ENCODE measurements around the gene BEGAIN.

Gene BEGAIN

GRCh38 chr14:100548295-100548655 lies 38.9 kb downstream of the BEGAIN start:
- ATAC-seq, result no peak

- ATAC-seq, result peak; percentile 19
Measured at GRCh38 chr14:100547633-100548294, 39.5 kb downstream of the BEGAIN start.

GRCh38 chr14:100546051-100546443 lies 41.2 kb downstream of the BEGAIN start:
- ATAC-seq, result peak; percentile 61 to 63

DNA sequence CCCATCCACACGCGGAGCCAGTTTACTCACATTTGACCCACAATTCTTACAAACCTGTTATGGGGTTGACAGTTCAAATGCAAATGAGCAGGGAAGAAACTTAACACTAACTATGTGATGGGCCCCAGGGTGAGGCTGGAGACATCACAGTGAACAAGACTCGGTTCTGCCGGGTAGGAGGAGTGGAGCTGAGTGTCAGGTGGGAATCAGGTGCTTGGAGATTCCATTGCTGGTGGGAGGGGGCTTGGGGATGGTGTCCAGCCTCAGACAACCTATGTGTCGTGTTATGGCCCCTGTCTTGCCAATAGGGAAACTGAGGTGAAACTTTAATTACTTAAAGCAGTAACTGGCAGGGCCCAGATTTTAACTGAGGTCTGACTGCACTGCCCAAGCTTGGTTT lies 41.9 kb downstream of the BEGAIN start:
- ATAC-seq, result no peak

GRCh38 chr14:100544506-100545141 lies 42.6 kb downstream of the BEGAIN start:
- ATAC-seq, result no peak

DNA sequence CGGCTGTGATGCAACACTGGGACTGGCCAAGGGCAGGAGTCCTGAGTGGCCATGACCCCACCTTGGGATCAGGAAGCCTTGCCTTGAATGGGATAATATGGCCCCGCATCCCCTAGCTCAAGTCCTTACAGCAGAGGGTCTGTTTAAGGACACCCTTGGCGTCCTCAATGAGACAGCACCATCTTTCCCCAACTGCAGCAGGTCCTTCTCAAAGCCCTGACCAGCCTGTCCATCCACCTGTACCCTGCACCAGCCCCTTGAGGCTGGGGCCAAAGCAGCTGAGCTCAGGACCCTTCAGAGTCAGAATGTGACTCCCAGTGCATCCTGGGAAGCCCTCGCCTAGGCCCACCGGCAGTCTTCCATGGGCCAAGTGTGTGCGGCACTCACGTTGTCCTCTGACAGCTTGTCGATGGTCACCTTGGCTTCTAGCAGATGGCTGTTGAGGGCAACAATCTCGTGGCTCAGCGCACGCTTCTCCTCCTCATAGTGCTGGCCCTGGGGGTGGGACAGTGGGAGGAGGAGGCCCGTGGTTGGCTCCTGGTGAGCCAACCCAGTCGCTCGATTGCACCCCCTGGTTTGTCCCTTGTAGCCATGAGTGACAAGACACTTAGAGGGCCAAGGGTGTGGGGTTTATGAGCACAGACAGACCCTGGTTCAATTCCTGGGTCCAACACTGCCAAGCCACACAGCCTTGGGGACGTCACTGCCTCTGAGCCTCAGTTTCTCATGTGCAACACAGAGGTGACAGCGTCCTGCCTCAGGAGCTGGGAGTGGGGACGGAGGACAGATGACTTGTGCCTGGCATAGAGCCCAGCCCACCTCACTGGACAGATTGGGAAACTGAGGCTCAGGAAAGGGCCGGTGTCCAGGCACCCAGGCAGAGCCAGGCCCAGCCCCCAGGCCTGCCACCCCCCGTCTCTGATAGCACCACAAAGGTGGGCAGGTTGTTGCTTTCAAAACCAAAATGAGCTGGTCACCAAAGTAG lies 43.5 kb downstream of the BEGAIN start:
- ATAC-seq, result no peak

GRCh38 chr14:100542619-100543205 lies 44.5 kb downstream of the BEGAIN start:
- ATAC-seq, result no peak

- no peak for ATAC-seq
Measured at GRCh38 chr14:100541621-100542560, 45.3 kb downstream of the BEGAIN start.

DNA sequence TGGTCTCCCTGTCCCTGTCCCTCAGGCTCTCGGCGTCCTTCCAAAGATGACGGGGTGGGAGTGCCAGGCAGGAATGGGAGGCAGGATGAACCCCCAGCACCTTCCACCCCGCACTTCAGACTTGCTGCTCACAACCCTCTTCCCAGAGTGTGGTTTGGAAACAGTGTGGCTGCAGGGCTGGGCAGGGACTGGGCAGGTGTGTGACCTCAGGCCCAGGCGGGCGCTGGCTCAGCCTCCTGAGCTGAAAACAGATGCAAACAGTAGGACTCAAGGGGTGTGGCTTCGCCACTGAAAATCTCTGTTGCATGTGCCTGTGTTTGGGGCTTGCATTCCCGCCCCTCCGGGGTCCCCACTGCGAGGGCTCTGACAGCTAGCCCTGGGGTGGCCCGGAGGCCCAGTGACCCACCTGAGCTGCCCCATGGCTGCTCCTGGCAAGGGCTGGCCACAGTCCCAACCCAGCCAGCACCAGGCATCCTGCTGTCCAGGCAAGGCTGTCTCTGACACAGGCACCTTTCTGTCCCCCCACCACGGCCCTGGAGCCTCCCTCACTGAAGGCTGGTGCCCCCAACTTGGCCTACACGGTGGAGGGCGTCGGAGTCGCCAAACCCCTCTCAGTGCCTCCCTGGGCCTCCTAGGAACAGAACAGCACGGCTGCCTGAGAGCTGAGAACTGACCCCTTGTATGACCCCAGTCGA lies 46.1 kb downstream of the BEGAIN start:
- ATAC-seq, result no peak

- ATAC-seq, result no peak
Measured at GRCh38 chr14:100540141-100540925, 46.9 kb downstream of the BEGAIN start.

DNA sequence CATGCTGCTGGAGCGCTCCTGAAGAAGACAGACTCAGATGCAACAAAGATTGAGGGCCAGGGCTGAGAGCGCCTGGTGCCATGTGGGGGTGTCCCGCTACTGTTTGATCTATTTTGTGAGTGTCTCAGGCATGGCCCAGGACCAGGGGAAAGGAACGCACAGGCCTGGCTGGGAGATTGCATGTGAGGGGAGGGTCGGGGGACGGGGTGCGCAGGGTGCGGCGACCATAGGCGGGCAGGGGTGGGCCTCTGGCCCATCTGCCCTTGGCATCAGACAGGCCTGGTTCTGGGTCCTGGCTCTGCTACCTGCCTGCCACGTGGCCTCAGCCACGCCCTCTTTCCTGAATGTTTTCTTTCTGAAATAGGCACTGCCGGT lies 47.5 kb downstream of the BEGAIN start:
- no peak for ATAC-seq

- no peak for ATAC-seq
Measured at GRCh38 chr14:100539003-100539660, 48.1 kb downstream of the BEGAIN start.

DNA sequence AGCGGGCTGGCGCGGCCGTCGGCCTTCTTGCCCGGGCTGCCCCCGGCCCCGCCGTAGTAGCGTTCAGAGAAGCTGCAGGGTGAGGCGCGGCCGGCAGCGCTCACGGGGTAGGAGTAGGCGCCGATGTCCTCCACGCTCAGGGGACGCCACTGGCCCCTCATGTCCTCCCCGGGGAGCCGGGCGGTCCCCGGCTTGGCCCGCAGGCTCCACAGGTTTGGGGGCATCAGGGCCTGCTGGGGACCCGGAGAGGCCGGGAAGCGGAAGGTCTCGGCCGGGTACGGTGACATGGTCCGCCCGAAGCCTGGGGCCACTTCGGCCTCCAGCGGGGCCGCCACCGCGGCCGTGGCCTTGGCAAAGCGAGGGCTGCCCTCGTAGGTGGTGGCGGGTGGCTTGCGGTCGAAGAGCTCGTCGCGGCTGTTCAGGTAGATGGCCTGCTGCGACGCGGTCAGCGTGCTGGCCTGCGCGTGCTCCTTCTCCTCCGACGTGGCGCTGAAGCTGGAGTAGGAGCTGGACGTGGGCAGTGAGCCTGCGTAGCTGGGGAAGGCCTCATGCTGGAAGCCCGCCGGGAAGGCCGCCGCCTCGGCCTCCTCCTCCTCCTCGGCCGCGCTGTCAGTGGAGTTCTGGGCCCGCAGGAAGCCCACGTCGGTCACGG lies 48.7 kb downstream of the BEGAIN start:
- no peak for ATAC-seq

DNA sequence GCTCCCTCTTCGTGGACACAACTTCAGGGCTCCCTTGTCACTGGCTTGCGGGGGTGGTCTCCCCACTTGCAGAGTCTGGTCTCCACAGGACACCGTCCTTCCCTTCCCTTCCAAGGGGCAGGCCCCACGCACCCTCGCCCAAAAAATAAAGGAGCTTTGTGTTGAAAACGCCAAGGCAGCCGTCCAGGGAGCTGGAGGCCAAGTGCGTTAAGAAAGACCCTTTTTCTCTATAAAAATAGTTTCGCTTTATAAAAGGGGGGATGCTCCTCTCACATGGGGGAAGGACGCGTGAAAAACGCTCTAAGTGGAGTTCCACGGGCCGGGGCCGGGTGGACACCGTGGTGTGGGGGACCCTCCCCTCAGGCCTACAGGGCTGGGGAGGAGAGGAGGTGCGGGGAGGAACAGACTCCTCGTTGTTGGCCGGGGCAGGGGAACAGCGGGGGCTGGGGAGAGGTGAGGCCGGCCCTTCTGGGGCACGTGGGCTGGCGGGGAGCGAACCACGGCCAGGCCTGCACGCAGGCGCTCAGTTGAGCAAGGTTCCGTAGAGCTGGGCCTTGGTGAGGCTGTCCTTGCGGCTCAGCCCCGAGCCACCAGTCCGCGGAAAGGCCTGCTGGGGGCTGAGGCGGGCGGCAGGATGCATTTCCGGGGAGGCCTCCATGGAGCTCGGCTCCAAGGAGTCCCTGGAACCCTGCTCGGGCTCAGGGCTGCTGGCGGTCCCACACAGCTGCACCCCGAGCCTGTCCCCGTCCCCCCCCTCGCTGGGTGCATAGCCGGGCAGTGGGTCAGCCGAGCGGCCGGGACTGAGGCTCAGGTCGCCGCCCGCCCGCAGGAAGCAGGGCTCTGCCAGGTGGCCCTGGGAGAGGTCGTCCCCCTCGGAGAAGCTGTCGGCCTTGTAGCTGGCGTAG lies 49.5 kb downstream of the BEGAIN start:
- no peak for ATAC-seq

- ATAC-seq, result no peak
Measured at GRCh38 chr14:100536721-100537445, 50.3 kb downstream of the BEGAIN start.

DNA sequence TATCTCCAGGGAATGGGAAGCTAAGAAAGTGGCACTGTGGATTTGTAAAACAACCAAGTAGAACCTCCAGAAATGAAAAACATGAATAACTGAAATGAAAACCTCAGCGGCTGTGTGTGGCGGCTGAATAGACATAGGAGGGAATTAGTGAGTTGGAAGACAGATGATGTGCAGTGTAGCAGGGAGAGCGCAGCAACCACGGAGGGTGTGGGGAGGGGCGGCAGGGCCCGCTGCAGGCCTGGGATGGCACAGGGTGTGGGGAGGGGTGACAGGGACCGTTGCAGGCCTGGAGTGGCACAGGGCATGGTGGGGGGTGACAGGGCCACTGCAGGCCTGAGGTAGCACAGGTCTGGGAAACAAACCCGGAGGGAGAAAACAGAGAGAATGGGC lies 51.1 kb downstream of the BEGAIN start:
- no peak for ATAC-seq

DNA sequence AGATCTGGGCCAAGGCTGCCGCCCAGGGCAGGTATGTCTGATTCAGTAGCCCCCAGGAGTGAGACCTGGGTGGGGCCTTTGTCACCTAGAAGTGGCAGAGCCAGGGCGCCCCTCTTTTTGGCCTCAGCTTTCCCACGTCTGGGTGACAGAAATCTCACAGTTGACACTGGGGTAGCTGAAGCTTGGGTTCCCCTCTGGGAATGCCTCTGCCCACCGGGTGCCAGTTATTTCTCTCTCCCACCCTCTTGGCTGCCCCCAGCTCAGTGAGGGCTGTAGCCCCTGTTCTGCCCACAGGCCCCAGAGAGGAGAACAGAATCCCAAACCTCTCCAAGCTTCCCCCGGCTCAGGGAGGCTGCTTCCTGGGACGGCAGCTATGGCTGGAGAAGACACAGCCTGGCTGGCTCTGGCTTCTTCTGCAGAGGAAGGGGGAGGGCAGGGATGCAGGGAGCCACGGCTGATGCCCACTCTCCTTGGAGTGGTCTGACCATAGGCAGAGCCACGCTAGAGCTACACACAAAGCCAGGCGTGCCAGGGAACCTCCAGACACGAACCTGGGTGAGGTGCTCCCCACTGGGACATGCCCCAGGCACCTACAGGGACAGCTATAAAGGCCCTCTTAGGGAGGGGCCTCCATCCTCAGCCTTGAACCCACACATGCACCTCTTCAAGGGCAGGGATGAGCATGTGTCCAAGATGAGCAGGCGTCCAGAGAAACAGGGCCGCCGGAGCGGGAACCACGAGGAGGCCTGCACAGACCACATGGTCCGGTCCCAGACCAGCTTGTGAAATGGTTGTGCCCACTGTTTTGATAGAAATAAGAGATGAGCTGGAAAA lies 51.7 kb downstream of the BEGAIN start:
- no peak for ATAC-seq

All from activated CD4-positive, CD25-positive, alpha-beta regulatory T cell treated with anti-CD3 and anti-CD28 coated beads, Interleukin-2, amount 50 U/mL, for 24 hours (primary cell).